ENCODE measurements around the gene SORBS1.

DNA sequence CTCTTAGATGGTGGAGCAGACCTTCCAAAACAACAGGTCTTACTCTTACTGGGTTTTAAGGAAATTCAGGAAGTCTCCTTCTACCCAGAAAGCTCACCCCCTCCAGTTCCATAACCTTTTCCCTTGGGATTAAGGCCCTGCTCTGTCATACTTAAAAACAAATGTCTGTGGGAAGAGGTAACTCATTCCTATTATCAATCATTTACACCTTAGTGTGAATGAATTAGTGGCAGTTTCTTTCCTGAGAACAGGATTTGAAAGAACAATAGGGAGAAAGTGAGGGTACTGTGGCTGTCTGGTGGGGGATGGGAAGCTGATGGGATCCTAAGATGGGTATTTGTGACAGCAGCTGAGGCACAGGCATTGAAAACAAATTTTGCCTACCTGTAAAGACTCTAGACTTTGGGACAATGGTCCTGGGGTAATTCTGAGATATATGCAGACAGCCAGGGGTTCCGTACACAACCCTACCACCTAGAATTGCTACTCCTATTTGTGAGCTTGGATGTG lies 248.1 kb downstream of the SORBS1 start:
- TF ChIP-seq, protein P1, sequence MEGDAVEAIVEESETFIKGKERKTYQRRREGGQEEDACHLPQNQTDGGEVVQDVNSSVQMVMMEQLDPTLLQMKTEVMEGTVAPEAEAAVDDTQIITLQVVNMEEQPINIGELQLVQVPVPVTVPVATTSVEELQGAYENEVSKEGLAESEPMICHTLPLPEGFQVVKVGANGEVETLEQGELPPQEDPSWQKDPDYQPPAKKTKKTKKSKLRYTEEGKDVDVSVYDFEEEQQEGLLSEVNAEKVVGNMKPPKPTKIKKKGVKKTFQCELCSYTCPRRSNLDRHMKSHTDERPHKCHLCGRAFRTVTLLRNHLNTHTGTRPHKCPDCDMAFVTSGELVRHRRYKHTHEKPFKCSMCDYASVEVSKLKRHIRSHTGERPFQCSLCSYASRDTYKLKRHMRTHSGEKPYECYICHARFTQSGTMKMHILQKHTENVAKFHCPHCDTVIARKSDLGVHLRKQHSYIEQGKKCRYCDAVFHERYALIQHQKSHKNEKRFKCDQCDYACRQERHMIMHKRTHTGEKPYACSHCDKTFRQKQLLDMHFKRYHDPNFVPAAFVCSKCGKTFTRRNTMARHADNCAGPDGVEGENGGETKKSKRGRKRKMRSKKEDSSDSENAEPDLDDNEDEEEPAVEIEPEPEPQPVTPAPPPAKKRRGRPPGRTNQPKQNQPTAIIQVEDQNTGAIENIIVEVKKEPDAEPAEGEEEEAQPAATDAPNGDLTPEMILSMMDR (IDR thresholded peaks at IDR 0.05) = no peak
- no peak for TF ChIP-seq POLR2A (IDR thresholded peaks at IDR 0.05)
